GM18868 (cell line): Measurements from ENCODE around the gene DAAM2.

Source experiments
- ATAC-seq: cut with Tn5 transposase; IDR thresholded peaks from one replicate; pipeline ENCODE4 v1.9.1; 2021; ENCODE audit warnings: mild to moderate bottlenecking, moderate library complexity; ENCODE audit not compliant: unreplicated experiment

DAAM2 gene

DNA sequence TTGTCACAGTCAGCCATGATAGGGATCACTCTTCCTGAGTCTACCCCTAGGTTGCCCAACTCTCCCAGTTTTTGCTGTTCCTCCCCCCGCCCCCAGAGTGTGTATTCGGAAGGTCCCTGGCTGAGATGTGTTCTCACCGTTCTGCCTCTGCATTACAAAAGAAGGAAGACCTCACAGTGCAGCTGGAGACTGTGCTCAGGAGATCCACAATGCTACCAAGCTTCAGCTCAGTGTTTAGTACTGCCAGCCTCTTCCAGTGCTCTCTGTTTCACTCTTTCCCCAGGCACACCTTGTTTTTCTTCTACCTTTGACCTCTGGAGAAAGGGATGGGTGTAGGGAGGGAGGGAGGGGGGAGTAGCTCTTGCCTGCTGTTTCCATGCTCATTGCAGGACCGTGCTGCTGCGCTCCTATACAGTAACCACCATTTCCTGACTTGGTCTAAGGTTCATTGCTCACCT, 155.5 kb downstream of the DAAM2 start:
- no peak for ATAC-seq

- ATAC-seq, result no peak
Observed at GRCh38 chr6:39948199-39948791, 156.1 kb downstream of the DAAM2 start.

- ATAC-seq, result no peak
Observed at GRCh38 chr6:39950125-39950720, 158.0 kb downstream of the DAAM2 start.

DNA sequence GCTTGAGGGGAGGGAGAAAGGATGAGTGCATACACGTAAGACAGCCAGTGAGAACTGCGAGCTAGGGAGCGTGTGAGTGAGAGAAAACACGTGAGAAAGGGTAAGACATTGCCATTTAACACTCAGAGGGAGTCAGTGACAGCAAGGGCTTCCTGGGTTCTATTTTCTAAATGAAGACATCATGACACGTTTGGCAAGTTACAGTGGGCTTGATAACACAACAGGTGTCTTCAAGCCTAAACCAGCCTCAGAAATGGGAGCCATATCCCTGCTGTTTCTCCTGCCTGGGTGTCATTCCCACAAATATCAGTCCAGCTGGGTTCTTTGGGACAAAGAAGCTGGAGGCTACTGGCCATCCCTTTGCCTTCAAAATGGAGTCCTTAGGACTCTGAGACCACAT, 159.0 kb downstream of the DAAM2 start:
- ATAC-seq, result no peak

- no peak for ATAC-seq
Observed at GRCh38 chr6:39951716-39952115, 159.5 kb downstream of the DAAM2 start.

GRCh38 chr6:39952167-39952566, 160.0 kb downstream of the DAAM2 start:
- ATAC-seq, result no peak

- ATAC-seq, result no peak
Observed at GRCh38 chr6:39953076-39953618, 161.0 kb downstream of the DAAM2 start.
